HCT116 (cell line): ENCODE measurements around the gene VPS25. TPM values are rescaled to one million over a fixed set of nuclear protein-coding genes. Genes with fewer than 3 reads are reported as not detected.

Experiments
- ATAC-seq: fragments of 200-7000 bp; cut with Tn5 transposase; 2 replicates; pipeline ENCODE4 v1.9.1; 2020; ENCODE audit warnings: mild to moderate bottlenecking, moderate library complexity
- BruUV-seq: library from RNA; stranded (reverse); fragments of 400-500 nt; replicated peaks from 2 replicates; lab custom pipeline; 2021; lab: Mats Ljungman, UMichigan
- CTCF ChIA-PET: fragments of 300-600 bp; sonication (Branson Sonifier 250); formaldehyde crosslinking; loops from one replicate; lab custom pipeline; 2021; ENCODE audit warnings: antibody characterized with exemption; lab: Charles Lee
- POLR2A ChIA-PET: fragments of 300-600, 350-600 bp; sonication (Branson Sonifier 250); formaldehyde crosslinking; loops from one replicate; lab custom pipeline; 2021; ENCODE audit warnings: antibody characterized with exemption; lab: Charles Lee
- RAD21 ChIA-PET, 2 experiments: fragments of 300-600 bp; sonication (Branson Sonifier 250); formaldehyde crosslinking; loops; one replicate each; lab custom pipeline; 2023; ENCODE audit warnings: low total read pairs in 2 of 2; ENCODE audit not compliant: uncharacterized antibody in 2 of 2, unreplicated experiment in 2 of 2, low non-redundant PET in 1 of 2; lab: Charles Lee
- DNase-seq: peaks from one replicate; pipeline ENCODE4 v3.0.0-alpha.2; 2010; ENCODE audit warnings: low read depth, low spot score
- H2AFZ ChIP-seq: fragments of 200-600 bp; shearing (Covaris generic), sonication (generic); 2 replicates; pipeline ENCODE4 v1.6.1; 2017; ENCODE audit warnings: low read depth, mixed run types, mixed read lengths, antibody characterized with exemption, low read length; ENCODE audit not compliant: poor library complexity, severe bottlenecking
- H3K27ac ChIP-seq: 2 replicates; pipeline ENCODE4 v1.5.1; 2012; ENCODE audit warnings: low read depth, low read length
- H3K27me3 ChIP-seq: fragments of 200-600 bp; sonication (generic); 2 replicates; pipeline ENCODE4 v1.6.1; 2016; ENCODE audit warnings: mixed run types, low read length, mixed read lengths; ENCODE audit not compliant: insufficient read depth
- H3K36me3 ChIP-seq, 2 experiments: fragments of 200-500 bp in 1 of 2; fragments of 200-600 bp in 1 of 2; sonication (Bioruptor generic) in 1 of 2; sonication (generic) in 1 of 2; 2 replicates each; pipeline versions ENCODE4 v1.5.1 to v1.6.1; 2014 to 2016; ENCODE audit warnings: low read length in 2 of 2, inconsistent platforms in 1 of 2, mixed read lengths in 1 of 2, mixed run types in 1 of 2; ENCODE audit not compliant: insufficient read depth in 2 of 2, control insufficient read depth in 1 of 2
- H3K4me1 ChIP-seq, 2 experiments: fragments of 200-600 bp in 1 of 2; sonication (generic) in 1 of 2; 2 replicates each; pipeline versions ENCODE4 v1.5.1 to v1.6.1; 2012 to 2017; ENCODE audit warnings: low read length in 2 of 2, inconsistent platforms in 1 of 2, mild to moderate bottlenecking in 1 of 2, mixed read lengths in 1 of 2, mixed run types in 1 of 2, moderate library complexity in 1 of 2; ENCODE audit not compliant: insufficient read depth in 2 of 2, control insufficient read depth in 1 of 2
- H3K4me2 ChIP-seq: fragments of 200-600 bp; sonication (generic); 2 replicates; pipeline ENCODE4 v1.6.1; 2017; ENCODE audit warnings: mixed run types, low read length, mixed read lengths
- H3K4me3 ChIP-seq, 2 experiments: fragments of 200-600 bp in 1 of 2; sonication (generic) in 1 of 2; replicated peaks in 1 of 2; 2 replicates each; pipeline ENCODE4 v1.5.1; 2011 to 2016; ENCODE audit warnings: low read length in 2 of 2, control low read depth in 1 of 2, low read depth in 1 of 2, mild to moderate bottlenecking in 1 of 2, mixed read lengths in 1 of 2, mixed run types in 1 of 2
- H3K79me2 ChIP-seq: fragments of 200-600 bp; sonication (generic); 2 replicates; pipeline ENCODE4 v1.6.1; 2017; ENCODE audit warnings: mild to moderate bottlenecking, mixed run types, low read length, moderate library complexity, mixed read lengths; ENCODE audit not compliant: insufficient read depth
- H3K9ac ChIP-seq: fragments of 200-600 bp; sonication (generic); 2 replicates; pipeline ENCODE4 v1.6.1; 2016; ENCODE audit warnings: low read length, mixed read lengths
- H3K9me2 ChIP-seq: fragments of 200-600 bp; sonication (generic), shearing (Covaris generic); 2 replicates; pipeline ENCODE4 v1.6.1; 2017; ENCODE audit warnings: mixed run types, mild to moderate bottlenecking, moderate library complexity; ENCODE audit not compliant: insufficient read depth
- H3K9me3 ChIP-seq, 2 experiments: fragments of 200-500 bp in 1 of 2; fragments of 200-600 bp in 1 of 2; sonication (Bioruptor generic) in 1 of 2; sonication (generic) in 1 of 2; 2 replicates each; pipeline ENCODE4 v1.6.1; 2014 to 2017; ENCODE audit warnings: low read length in 2 of 2, mixed read lengths in 2 of 2, inconsistent platforms in 1 of 2, low read depth in 1 of 2, mild to moderate bottlenecking in 1 of 2, mixed run types in 1 of 2, moderate library complexity in 1 of 2; ENCODE audit not compliant: control insufficient read depth in 1 of 2, insufficient read depth in 1 of 2
- H4K20me1 ChIP-seq: fragments of 200-600 bp; sonication (generic), shearing (Covaris generic); 2 replicates; pipeline ENCODE4 v1.6.1; 2017; ENCODE audit warnings: mixed run types, mild to moderate bottlenecking, moderate library complexity; ENCODE audit not compliant: insufficient read depth
- CEBPB ChIP-seq: IDR thresholded peaks from 2 replicates; pipeline ENCODE4 v1.6.1; 2012; ENCODE audit warnings: low read depth
- CTCF ChIP-seq, 3 experiments: fragments of 200-600 bp in 1 of 3; sonication (generic) in 1 of 3; IDR thresholded peaks in 2 of 3; conservative IDR thresholded peaks in 1 of 3; 2 replicates each; pipeline ENCODE4 v1.5.1; 2012 to 2017; ENCODE audit warnings: low read depth in 2 of 3, low read length in 2 of 3, antibody characterized with exemption in 1 of 3, borderline replicate concordance in 1 of 3, control low read depth in 1 of 3, mild to moderate bottlenecking in 1 of 3, mixed read lengths in 1 of 3, mixed run types in 1 of 3, moderate library complexity in 1 of 3; ENCODE audit not compliant: insufficient read depth in 1 of 3
- EGR1 ChIP-seq: IDR thresholded peaks from 2 replicates; pipeline ENCODE4 v1.6.1; 2012; ENCODE audit warnings: low read depth
- ELF1 ChIP-seq: IDR thresholded peaks from 2 replicates; pipeline ENCODE4 v1.6.1; 2012; ENCODE audit warnings: low read depth, borderline replicate concordance
- EZH2 ChIP-seq: fragments of 200-600 bp; sonication (generic); IDR thresholded peaks from 2 replicates; pipeline ENCODE4 v1.6.1; 2017; ENCODE audit warnings: antibody characterized with exemption, mixed run types
- EZH2phosphoT487 ChIP-seq: fragments of 200-600 bp; IDR thresholded peaks from 2 replicates; pipeline ENCODE4 v1.6.1; 2018; ENCODE audit warnings: antibody characterized with exemption, borderline replicate concordance
- FOSL1 ChIP-seq: IDR thresholded peaks from 2 replicates; pipeline ENCODE4 v1.6.1; 2012; ENCODE audit warnings: low read depth
- POLR2A ChIP-seq: IDR thresholded peaks from 2 replicates; pipeline ENCODE4 v1.7.0; 2011; ENCODE audit warnings: borderline replicate concordance; ENCODE audit not compliant: insufficient read depth, insufficient read length; ENCODE audit errors: extremely low read depth
- POLR2AphosphoS5 ChIP-seq: IDR thresholded peaks from 2 replicates; pipeline ENCODE4 v1.6.1; 2011; ENCODE audit warnings: mild to moderate bottlenecking, low read depth, low read length, moderate library complexity
- RAD21 ChIP-seq: IDR thresholded peaks from 2 replicates; pipeline ENCODE4 v1.6.1; 2012; ENCODE audit warnings: low read depth, mild to moderate bottlenecking
- REST ChIP-seq: IDR thresholded peaks from 2 replicates; pipeline ENCODE4 v1.6.1; 2012; ENCODE audit warnings: low read depth
- SIN3A ChIP-seq: IDR thresholded peaks from 2 replicates; pipeline ENCODE4 v1.6.1; 2012; ENCODE audit warnings: low read depth
- SP1 ChIP-seq: IDR thresholded peaks from 2 replicates; pipeline ENCODE4 v1.6.1; 2012; ENCODE audit warnings: low read depth
- TCF7L2 ChIP-seq: IDR thresholded peaks from 2 replicates; pipeline ENCODE4 v1.7.0; 2011; ENCODE audit warnings: borderline replicate concordance, inconsistent platforms; ENCODE audit not compliant: insufficient read depth, insufficient read length; ENCODE audit errors: extremely low read depth
- YY1 ChIP-seq: IDR thresholded peaks from 2 replicates; pipeline ENCODE4 v1.6.1; 2011; ENCODE audit warnings: low read length, low read depth, moderate library complexity, mild to moderate bottlenecking; ENCODE audit not compliant: insufficient replicate concordance; ENCODE audit errors: extremely low read depth
- ZFX ChIP-seq: fragments of 450-650 bp; IDR thresholded peaks from 2 replicates; pipeline ENCODE4 v1.6.1; 2017
- ZNF274 ChIP-seq: fragments of 200-500 bp; sonication (Bioruptor generic); IDR thresholded peaks from 2 replicates; pipeline ENCODE4 v1.6.1; 2014; ENCODE audit warnings: mild to moderate bottlenecking, low read depth, low read length, inconsistent platforms
- intact Hi-C: fragments of 100-400 bp; cut with micrococcal nuclease; formaldehyde crosslinking; loops from 2 replicates; pipeline ENCODE4 v1.10.0; 2022
- total RNA-seq: library from RNA; stranded (reverse); gene quantifications from one replicate; pipeline ENCODE4 v1.2.1, GENCODE V29; 2021; ENCODE audit not compliant: unreplicated experiment
- TF ChIP-seq, protein P1 (sequence below): IDR thresholded peaks from 2 replicates; pipeline ENCODE4 v1.6.1; 2011; ENCODE audit warnings: mild to moderate bottlenecking, low read length, moderate library complexity; ENCODE audit not compliant: insufficient replicate concordance; ENCODE audit errors: extremely low read depth

The VPS25 gene
- total RNA-seq, 1 experiment from 2014 or later: 57.0 TPM

DNA sequence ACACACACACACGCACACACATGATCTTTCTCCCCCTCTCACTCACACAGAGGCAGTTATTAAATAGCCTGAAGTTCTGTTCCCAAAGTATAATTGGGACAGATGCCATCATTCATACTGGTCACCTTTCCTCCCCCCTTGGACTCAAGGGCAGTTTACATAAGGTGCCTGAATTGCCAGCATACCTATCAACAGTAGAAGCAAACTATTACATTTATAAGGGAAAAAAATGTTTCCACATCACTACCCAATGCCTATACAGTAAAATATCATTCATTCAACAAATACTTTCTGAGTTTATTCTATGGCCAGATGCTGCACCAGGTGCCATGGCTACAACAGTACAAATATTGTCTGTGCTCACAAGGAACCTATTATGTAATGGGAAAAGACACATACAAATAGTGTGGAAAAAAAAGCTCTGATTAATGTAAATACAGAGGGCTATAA, 31.7 kb downstream of the VPS25 start:
- no peak for DNase-seq
- H3K27ac ChIP-seq: no peak overlapping the region
- RAD21 ChIA-PET: interaction anchor here in 1 of 2 experiments (0.6 kb wide), 1 partner anchor 41 kb away, joined by 11 read pairs; no protein-coding TSS in a partner anchor

More for the DNA sequence above, 31.7 kb downstream of the VPS25 start:
- CTCF ChIA-PET: no interaction called here
- intact Hi-C loops: no loop called here
- no peak overlapping the region for H3K4me3 ChIP-seq
- H4K20me1 ChIP-seq: no peaks in the 10 kb centered on the region
- no peaks in the 10 kb centered on the region for H3K27me3 ChIP-seq
- no peak overlapping the region for H2AFZ ChIP-seq
- H3K9me3 ChIP-seq: no peaks in the 10 kb centered on the region
- ATAC-seq: no peak
- no peaks in the 10 kb centered on the region for H3K36me3 ChIP-seq
- no peak overlapping the region for H3K9ac ChIP-seq
- no TSS peak for BruUV-seq
- no peaks in the 10 kb centered on the region for H3K4me1 ChIP-seq
- no peaks in the 10 kb centered on the region for H3K9me2 ChIP-seq
- H3K79me2 ChIP-seq: no peaks in the 10 kb centered on the region
- TF ChIP-seq SIN3A (no peak), ELF1 (no peak), ZNF274 (no peak), EZH2phosphoT487 (no peak), TCF7L2 (no peak), RAD21 (no peak), EZH2 (no peak), EGR1 (no peak), CTCF (IDR thresholded peaks at IDR 0.05 in 2 of 3, conservative IDR thresholded peaks at IDR 0.05 in 1 of 3; ENCODE audit: borderline replicate concordance in 1 of 3, insufficient read depth in 1 of 3, low read depth in 2 of 3, low read length in 2 of 3) (no peak), ZFX (no peak), FOSL1 (no peak), SP1 (no peak), CEBPB (no peak), POLR2A (no peak), YY1 (no peak), REST (no peak), POLR2AphosphoS5 (no peak)
- TF ChIP-seq, protein P1, sequence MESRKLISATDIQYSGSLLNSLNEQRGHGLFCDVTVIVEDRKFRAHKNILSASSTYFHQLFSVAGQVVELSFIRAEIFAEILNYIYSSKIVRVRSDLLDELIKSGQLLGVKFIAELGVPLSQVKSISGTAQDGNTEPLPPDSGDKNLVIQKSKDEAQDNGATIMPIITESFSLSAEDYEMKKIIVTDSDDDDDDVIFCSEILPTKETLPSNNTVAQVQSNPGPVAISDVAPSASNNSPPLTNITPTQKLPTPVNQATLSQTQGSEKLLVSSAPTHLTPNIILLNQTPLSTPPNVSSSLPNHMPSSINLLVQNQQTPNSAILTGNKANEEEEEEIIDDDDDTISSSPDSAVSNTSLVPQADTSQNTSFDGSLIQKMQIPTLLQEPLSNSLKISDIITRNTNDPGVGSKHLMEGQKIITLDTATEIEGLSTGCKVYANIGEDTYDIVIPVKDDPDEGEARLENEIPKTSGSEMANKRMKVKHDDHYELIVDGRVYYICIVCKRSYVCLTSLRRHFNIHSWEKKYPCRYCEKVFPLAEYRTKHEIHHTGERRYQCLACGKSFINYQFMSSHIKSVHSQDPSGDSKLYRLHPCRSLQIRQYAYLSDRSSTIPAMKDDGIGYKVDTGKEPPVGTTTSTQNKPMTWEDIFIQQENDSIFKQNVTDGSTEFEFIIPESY: no peak
- TF ChIP-seq, all 23 proteins: peak for 0
- no peak overlapping the region for H3K4me2 ChIP-seq
- POLR2A ChIA-PET: no interaction called here
